Omental fat pad (tissue), 4 donors: ENCODE measurements around the gene MED6. TPM values are rescaled to one million over a fixed set of nuclear protein-coding genes. Genes with fewer than 3 reads are reported as not detected.
A peak's percentile ranks its signal among the peaks of the same experiment; 100 is the strongest.

Experiments used
- ATAC-seq: fragments of 150-250 bp; one replicate; pipeline ENCODE4 v1.9.1; 2016; ENCODE audit warnings: mild to moderate bottlenecking, moderate library complexity; ENCODE audit not compliant: low FRiP score
- DNase-seq: peaks from one replicate; pipeline ENCODE4 v3.0.0-alpha.2; 2019; ENCODE audit warnings: low spot score
- total RNA-seq, 4 donors: library from RNA; depleted of rRNA; stranded (reverse); fragments of >200 nt; gene quantifications; one replicate each; pipeline ENCODE4 v1.1.0, GENCODE V29; 2016
- TF ChIP-seq, protein P1 (sequence below), 3 donors: fragments of 450-650 bp; IDR thresholded peaks; one replicate each; pipeline ENCODE4 v1.5.1; 2016 to 2017; ENCODE audit warnings: antibody characterized with exemption in 3 of 3, mild to moderate bottlenecking in 3 of 3, moderate library complexity in 2 of 3

MED6 gene
- total RNA-seq, 4 donors from 2014 or later: 22.9 to 38.1 (median 30.3) TPM

DNA sequence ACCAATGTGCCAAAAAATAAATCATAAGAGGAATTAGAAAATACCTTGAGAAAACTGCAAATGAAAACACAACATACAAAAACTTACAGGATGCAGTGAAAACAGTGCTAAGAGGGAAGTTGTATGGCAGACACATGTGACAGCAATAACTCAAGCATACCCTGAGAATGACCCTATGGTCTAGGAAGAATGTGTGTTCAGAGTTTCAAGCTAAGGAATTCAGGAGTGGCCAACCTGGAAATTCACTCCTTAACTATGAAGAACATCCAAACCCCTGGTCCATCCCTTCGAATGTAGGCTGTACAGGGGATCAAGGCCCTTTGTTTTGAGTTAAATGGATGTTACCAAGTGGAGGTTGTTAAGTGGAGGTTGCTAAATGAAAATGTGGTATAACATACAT is 24.5 kb upstream of the MED6 start:
- TF ChIP-seq, protein P1, sequence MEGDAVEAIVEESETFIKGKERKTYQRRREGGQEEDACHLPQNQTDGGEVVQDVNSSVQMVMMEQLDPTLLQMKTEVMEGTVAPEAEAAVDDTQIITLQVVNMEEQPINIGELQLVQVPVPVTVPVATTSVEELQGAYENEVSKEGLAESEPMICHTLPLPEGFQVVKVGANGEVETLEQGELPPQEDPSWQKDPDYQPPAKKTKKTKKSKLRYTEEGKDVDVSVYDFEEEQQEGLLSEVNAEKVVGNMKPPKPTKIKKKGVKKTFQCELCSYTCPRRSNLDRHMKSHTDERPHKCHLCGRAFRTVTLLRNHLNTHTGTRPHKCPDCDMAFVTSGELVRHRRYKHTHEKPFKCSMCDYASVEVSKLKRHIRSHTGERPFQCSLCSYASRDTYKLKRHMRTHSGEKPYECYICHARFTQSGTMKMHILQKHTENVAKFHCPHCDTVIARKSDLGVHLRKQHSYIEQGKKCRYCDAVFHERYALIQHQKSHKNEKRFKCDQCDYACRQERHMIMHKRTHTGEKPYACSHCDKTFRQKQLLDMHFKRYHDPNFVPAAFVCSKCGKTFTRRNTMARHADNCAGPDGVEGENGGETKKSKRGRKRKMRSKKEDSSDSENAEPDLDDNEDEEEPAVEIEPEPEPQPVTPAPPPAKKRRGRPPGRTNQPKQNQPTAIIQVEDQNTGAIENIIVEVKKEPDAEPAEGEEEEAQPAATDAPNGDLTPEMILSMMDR (IDR thresholded peaks at IDR 0.05): no peak
- DNase-seq (no peak), ATAC-seq (no peak)

DNA sequence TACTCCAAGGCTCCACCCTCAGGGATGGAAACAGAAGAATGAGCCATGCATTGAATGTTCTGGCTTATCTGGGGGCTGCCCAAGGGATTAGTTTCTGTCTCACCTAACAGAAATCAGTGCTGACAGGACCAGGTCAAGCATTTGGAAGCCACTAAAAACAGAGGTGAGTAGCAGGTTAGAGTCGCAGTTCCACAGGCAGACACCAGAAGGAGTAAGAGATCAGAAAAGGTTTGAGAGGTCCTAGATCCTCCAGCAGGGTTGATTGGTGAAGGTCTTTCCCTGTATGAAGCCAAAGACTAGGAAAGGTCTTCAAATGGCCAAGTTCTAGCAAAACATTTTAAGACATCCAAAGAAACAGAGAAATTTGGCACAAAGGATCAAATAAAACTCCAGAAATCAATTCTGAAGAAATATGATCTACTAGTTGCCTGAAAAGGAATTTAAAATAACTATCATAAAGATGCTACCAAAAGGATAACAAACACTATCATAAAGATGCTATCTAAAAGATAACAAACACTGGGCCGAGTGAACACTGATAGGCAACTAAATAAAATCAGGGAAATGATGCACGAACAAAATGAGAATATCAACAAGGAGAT is 21.8 kb upstream of the MED6 start:
- TF ChIP-seq, protein P1 (IDR thresholded peaks at IDR 0.05): no peak
- DNase-seq: no peak
- peak; percentile 62 for ATAC-seq

DNA sequence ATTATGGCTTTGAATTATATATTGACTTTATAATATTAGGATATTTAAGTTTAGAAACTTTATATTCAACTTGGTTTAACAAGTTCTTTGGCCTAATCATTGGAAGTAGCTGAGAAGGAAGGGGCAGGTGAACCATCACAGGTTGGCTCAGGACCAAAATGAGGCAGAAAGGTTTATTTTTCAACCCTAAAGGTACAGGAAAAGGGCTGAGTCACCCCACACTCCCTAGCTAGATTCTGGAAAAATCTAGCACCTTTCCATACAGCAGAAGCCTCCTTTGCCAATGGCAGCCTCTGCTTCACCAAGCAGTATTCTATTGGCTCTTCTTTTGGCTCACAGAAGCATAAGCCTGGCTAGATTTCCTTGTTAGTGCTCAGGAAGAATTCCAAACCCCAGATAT is 19.3 kb upstream of the MED6 start:
- no peak for DNase-seq
- no peak for ATAC-seq
- TF ChIP-seq, protein P1 (IDR thresholded peaks at IDR 0.05): no peak

DNA sequence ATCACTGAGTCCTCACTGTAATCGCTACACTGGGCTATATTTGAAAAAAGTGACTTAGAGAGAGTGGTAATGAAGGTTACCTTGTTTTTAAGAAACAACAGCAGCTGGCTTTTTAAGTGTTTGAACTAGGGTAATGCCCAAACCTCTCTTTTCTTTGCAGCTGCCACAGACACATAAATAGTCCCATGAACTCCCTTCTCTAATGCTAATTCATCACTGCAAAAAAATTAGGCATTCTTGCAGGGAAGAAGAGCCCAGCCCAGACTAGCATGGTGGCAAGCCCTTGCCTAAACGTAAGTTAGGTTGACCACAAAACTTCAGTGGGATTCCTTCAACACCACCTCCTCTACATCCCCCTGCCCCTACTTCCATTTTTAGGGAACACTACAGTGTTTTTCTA is 17.9 kb upstream of the MED6 start:
- DNase-seq (no peak), ATAC-seq (no peak)
- TF ChIP-seq, protein P1 (IDR thresholded peaks at IDR 0.05): no peak

DNA sequence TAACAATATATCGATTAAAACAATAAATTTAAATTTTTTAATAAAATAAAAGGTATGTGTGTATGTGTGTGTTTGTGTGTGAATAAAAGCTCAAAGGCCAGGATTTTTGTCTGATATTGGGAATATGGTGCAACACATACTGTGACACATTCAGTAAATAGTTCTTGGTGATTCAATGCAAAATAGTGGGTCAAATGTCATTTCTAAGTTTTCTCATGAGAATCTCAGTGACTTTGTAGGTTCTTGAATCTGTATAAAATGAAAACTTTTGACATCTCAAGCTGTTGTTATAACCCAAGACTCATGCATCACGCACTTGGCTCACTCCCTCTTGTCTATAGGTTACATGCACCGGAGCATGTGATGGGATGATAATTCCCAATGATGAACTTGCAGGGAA is 16.2 kb upstream of the MED6 start:
- DNase-seq: no peak
- no peak for ATAC-seq
- TF ChIP-seq, protein P1 (IDR thresholded peaks at IDR 0.05): no peak

DNA sequence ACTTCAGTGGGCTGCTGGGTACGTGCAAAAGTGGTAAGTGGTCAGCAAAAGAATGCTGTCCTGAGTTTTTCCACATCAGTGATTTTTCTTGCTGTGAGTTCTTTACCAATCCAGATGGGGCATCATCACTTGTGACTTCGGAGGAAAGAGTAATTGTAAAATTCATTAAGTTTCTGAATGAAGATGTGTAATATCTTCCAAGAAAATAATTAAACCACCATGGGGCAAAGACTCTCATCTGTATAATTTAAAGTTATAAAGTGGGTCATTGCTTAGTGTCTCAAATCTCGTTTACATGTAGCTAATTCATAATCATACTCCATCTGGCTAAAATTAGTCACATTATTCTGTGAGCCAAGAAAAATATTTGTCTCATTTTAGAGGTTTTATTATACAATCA is 10.8 kb upstream of the MED6 start:
- DNase-seq: no peak
- TF ChIP-seq, protein P1 (IDR thresholded peaks at IDR 0.05): no peak
- ATAC-seq: no peak

DNA sequence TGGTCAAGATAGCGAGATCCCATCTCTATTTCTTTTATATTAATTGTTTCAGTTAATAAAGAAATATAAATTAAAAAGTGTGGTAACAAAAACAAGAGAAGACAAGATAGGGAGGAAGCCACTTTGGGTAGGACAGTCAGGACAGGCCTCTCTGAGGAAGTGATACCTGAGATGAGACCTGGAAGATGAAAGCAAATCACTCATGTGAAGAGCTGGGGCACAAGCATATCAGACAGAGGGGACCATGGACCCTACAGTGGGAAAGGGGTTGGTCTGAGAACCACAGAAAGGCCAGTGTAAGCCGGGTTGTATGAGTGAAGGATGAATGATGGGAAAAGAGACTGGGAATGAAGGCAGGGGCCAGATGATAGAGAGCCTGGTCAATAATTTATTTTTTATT is 1.8 kb upstream of the MED6 start:
- TF ChIP-seq, protein P1 (IDR thresholded peaks at IDR 0.05): no peak
- DNase-seq (no peak), ATAC-seq (no peak)
